SK-N-SH treated with all-trans-retinoic acid at 6 μM for 48 hours (cell line): ENCODE measurements around the gene ADAMTS9.

ENCODE experiments used
- SNAI2 ChIP-seq: fragments of 250-450 bp; sonication (Bioruptor Pico); IDR thresholded peaks from 2 replicates; pipeline ENCODE4 v1.5.0; 2020; ENCODE audit warnings: mild to moderate bottlenecking, moderate library complexity
- TCF4 ChIP-seq: fragments of 250-450 bp; sonication (Bioruptor Pico); IDR thresholded peaks from 2 replicates; pipeline ENCODE4 v1.8.0; 2021; ENCODE audit warnings: mild to moderate bottlenecking, moderate library complexity, borderline replicate concordance
- TOX ChIP-seq: fragments of 250-450 bp; sonication (Bioruptor Pico); IDR thresholded peaks from 2 replicates; pipeline ENCODE4 v1.8.0; 2021; ENCODE audit warnings: mild to moderate bottlenecking, moderate library complexity, borderline replicate concordance
- ZNF70 ChIP-seq: fragments of 450-650 bp; formaldehyde crosslinking; IDR thresholded peaks from 2 replicates; pipeline ENCODE4 v1.5.0; 2020; ENCODE audit warnings: mild to moderate bottlenecking, moderate library complexity
- TF ChIP-seq, protein P1 (sequence below): fragments of 250-450 bp; sonication (Bioruptor Pico); IDR thresholded peaks from 2 replicates; pipeline ENCODE4 v1.8.0; 2020; ENCODE audit warnings: mild to moderate bottlenecking, moderate library complexity, borderline replicate concordance

DNA sequence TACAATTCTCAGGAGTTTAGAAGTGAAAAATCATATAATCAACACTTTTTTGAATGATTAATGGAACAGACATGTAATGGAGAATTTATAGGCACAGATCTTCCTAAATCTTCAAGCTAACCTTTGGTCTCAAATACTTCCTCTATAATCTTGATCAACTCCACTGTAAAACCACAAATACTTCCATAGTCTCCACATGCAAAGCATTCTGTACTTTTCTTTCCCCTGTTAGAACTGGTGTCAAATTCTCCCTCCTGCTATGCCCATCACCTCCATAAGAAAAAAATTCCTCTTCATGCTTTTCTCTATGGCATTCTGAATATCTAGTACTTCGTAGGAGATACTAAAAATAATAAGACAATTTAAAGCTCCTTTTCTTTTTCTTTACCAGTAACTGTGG is 214.3 kb downstream of the ADAMTS9 start:
- TF ChIP-seq, protein P1, sequence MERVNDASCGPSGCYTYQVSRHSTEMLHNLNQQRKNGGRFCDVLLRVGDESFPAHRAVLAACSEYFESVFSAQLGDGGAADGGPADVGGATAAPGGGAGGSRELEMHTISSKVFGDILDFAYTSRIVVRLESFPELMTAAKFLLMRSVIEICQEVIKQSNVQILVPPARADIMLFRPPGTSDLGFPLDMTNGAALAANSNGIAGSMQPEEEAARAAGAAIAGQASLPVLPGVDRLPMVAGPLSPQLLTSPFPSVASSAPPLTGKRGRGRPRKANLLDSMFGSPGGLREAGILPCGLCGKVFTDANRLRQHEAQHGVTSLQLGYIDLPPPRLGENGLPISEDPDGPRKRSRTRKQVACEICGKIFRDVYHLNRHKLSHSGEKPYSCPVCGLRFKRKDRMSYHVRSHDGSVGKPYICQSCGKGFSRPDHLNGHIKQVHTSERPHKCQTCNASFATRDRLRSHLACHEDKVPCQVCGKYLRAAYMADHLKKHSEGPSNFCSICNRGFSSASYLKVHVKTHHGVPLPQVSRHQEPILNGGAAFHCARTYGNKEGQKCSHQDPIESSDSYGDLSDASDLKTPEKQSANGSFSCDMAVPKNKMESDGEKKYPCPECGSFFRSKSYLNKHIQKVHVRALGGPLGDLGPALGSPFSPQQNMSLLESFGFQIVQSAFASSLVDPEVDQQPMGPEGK (CRISPR knock-in tag), result no peak
- no peak for TF ChIP-seq SNAI2
- TF ChIP-seq TCF4, result no peak
- no peak for TF ChIP-seq ZNF70 (CRISPR knock-in tag)
- no peak for TF ChIP-seq TOX
